ENCODE results near the gene EVI5.

EVI5 gene

DNA sequence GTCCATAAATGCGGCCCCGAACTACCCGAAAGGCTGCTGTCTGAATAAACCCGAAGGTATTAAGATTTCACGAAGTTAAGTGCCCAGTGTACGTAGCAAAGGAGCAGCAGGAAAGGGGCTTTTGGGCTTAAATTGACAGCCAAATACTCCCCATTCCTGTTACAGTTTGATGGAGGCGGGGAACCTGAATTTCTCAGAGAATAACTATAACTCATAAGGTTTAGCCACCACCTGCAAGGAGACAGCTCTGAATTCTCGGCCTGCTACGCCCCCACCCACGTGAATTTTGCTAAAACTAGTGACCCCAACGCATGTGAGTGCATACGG is 303.3 kb downstream of the EVI5 start:
- DNase-seq, result no peak

DNA sequence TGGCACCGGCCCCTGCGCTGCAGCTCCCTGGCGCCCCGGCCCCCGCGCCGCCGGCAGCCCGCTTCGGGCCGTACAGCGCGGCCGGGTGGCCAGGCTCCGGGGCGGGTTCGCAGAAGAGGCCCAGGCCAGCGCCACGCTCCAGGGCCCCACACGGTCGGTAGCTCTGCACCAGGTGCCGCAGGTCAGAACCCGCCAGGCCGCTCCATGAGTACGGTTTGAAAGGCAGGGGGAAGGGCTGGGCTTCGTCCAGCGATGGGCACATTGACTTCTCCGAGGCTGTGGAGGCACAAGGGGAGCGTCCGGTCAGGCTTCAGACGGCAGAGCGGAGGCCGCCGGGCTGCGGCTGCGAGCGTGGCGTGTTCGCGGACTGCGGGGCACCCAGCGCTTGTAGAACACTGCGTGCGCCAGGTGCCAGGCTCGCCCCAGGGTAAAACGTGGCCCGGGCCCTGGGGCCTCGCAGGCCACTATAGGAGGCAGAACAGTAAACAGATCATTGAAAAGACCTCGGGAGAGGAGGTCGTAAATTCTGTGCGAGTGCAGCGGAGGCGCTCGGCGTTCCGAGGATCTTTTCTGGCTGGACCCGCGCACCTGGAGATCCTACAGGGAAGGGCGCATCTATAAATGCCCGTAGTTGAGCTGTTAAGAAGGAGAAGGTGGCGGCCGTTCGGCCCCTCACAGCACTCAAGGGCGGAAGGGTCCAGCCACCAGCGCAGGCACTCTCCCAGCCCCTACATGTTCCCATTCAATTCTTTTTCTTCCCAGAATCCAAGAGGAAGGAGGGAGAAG is 303.9 kb downstream of the EVI5 start:
- no peak for DNase-seq

DNA sequence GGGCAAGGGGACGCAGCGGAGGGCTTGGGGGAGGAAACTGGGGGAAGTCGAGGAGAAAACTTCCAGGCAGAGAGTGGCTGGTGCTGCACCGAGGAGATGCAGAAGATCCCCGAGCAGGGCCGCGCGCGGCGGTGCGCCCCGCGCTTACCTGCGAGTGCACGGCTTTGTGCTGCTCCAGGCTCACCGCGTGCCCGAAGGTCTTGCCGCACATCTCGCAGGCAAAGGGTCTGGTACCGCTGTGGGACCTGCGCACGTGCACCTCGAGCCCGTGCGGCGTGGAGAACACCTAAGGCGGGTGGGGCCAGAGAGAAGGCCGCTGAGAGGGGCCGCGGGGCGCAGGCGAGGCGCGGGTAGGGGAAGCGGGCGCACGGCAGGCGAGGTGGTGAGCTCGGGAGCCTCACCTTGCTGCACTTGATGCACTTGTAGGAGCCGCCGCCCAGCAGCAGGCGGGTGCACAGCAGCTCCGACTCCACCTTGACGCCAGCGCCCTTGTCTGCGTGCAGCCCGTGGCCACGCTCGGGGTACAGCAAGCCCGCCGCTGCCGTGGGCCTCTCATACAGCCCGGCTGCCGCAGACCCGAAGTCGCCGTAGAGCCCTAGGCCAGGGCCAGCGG is 304.6 kb downstream of the EVI5 start:
- no peak for DNase-seq

DNA sequence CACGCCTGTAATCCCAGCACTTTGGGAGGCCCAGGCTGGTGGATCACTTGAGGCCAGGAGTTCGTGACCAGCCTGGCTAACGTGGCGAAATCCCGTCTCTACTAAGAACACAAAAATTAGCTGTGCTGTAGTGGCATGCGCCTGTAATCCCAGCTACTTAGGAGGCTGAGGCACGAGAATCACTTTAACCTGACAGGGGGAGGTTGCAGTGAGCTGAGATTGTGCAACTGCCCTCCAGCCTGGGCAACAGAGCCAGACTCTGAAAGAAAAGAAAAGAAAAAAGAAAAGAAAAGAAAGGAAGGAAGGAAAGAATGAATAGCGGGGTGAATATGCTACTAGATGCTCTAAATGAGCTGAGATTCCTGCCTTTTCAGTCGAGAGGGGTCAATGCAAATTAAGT is 305.3 kb downstream of the EVI5 start:
- DNase-seq, result no peak

DNA sequence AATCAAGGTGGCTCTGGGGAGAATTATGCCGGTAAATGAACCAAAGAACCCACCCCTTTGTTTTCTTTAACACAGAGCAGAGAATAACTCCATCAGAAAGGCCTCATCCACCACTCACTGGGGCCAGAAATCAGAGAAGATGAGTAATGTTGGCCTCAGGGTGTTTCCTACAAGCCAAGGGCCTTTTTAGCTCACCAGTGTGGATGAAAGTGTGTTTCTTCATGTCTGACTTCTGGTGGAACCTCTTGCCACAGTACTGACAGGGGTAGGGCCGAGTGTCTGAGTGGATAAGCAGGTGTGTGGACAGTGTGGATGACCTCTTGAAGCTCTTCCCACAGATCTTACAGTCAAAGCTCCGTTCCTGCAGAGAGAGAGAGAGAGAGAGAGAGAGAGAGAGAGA is 306.5 kb downstream of the EVI5 start:
- DNase-seq, result no peak

DNA sequence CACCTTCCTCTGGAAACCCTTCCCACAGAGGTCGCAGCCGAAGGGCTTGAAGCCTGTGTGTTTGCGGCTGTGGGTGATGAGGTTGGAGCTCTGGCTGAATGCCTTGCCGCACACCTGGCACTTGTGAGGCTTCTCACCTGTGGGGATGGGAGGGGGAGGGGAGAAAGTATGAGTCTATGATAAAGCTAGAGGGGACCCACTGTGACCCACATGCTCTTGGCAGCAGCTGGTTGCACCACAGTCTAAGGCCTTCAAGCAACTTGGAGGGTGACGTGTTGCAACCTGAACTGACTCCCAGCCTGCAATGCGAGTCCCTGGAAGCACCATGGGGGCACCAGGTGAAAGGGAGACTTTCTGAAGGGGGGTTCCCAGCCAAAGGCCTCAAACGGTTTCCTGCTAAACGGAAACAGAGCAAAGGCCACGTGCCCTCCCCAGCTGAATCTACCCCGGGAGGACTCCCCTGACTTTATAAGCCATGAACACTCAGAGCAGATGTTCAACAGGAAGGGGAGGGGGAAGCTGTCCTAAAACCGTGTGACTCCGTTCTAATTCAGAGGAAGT is 308.8 kb downstream of the EVI5 start:
- DNase-seq, result peak; percentile 15

DNA sequence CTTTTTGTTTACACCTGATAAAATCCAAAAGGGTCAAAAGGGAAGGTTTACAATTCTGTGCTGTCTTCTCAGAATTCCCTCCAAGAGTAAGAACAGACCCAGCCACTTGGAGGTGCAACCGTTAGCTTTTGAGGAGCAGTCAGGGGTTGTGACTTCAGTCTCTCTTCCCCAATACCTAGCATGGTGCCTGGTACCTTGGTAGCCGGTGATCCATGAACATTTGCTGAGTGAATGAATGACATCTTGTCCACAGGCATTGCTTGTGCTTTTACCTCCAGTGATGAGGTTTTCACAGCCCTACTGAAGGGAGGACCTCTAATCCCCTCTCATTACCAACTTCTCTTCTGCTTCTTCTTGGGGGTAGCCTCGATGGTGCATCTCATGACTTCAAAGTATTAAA is 309.9 kb downstream of the EVI5 start:
- DNase-seq, result no peak

DNA sequence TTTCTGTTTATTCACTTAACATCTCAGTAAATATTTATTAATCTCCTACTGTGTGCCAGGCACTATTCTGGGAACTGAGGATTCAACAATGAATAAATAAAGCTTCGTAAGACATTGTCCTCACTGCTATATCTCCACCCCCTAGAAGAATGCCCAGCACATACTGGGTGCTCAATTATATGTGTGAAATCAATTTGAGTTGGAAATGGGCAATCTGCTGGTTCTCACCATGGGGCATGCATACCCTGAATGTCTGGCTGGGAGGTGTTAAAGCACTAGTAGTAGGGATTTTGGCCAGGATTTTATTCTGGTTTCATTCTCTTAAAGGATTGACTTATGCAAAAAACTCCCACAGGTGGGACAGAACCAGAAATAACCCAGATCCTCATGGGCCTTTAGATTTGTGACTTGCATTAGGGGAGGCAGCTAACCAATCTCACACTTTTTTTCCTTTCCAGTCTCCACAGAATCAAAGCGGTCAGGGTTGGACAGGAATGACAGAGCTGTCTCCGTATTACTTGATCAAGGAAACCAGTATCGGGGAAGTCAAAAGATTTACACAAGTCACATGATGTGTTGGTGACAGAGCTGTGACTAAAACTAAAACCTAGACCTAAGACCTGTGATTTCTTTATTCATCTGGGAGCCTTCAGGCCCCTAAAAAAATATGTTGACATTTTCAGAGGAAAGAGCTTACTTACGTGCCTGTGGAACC is 311.0 kb downstream of the EVI5 start:
- DNase-seq, result peak; percentile 1

DNA sequence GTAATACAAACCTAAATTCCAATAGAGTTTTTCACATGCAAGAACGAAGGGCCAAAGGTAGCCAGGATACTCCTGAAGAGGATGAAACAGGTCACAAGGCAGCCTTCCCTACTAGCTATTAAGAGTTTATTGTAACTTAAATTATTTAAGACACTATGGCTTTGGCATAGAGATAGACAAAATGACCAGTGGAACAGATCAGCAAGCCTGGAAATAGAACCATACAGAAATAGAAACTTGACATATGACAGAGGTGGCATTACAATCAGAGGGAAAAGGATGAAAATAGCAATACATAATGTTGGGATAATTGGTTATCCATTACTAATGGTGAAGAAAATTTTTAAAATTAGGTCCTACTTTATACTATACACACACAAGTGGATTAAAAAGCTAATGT is 314.7 kb downstream of the EVI5 start:
- no peak for DNase-seq

DNA sequence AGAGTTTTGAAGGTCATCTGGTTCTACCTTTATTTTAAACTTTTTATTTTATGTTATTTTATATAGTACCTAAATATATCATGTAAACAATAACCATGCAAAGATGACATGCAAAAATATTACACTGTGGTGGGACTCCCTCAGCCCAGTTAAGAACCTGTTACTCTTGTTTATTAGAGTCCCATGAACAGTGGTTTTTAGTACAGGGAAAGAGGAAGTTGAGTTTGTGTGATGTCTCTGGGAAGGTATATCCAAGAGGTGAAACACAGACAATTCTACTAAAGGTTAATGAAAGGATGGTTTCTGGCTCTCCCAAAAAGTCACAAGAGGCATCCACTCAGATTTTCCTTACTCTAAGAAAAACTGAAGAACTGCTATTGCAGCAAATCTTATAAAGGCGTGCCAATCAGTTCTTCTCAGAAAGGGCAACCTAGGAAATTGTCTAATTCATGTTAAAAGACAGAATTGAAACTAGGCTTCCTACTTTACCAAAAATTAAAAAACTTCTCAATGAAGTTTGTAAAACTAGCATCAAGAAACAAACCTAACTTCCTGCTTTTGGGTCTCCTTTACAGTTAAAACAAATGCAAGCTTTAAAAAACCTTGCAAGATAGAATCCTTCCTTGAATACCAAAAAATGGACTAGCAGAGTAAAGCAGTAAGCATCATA is 318.1 kb downstream of the EVI5 start:
- no peak for DNase-seq

DNA sequence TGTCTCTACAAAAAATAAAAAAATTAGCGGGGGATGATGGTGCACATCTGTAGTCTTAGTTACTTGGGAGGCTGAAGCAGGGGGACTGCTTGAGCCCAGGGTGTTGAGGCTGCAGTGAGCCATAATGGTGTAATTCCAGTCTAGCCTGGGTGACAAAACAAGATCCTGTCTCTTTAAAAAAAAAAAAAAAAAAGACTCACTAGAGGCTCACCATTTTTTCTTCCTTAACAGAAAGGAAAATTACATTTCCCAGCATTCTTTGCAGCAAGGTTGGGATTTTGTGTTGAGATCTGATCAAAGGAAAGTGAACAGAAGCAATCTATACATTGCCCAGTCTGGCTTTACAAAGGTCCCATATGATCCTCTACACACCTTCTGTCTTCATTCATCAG is 319.7 kb downstream of the EVI5 start:
- DNase-seq, result no peak

DNA sequence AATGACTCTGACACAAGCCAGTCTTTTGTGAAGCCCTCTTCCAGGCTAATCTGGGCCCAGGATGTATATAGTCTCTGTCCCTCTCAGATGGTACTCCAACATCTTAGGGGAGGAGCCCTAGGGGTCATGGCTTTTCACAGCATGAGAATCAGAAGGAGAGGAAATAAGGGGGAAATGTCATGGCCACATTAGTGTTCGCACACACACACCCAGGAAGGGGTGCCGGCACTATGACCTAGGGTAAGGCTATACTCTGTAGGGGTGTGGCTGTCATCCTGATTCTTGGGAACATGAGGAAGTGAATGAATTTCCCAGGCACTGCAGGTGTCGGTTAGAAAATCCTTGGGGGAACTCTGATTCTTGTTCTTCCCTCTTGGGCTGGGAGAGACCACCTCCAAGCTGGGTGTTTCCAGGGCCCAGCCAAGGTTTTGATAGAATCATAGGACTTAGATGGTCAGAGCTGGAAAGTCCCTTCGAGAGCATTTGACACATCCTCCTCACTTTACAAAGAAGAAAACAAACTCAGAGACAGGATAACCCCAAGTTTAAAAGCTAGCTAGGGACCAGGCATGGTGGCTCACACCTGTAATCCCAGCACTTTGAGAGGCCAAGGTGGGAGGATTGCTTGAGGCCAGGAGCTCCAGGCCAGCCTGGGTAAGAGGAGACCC is 320.2 kb downstream of the EVI5 start:
- no peak for DNase-seq

DNA sequence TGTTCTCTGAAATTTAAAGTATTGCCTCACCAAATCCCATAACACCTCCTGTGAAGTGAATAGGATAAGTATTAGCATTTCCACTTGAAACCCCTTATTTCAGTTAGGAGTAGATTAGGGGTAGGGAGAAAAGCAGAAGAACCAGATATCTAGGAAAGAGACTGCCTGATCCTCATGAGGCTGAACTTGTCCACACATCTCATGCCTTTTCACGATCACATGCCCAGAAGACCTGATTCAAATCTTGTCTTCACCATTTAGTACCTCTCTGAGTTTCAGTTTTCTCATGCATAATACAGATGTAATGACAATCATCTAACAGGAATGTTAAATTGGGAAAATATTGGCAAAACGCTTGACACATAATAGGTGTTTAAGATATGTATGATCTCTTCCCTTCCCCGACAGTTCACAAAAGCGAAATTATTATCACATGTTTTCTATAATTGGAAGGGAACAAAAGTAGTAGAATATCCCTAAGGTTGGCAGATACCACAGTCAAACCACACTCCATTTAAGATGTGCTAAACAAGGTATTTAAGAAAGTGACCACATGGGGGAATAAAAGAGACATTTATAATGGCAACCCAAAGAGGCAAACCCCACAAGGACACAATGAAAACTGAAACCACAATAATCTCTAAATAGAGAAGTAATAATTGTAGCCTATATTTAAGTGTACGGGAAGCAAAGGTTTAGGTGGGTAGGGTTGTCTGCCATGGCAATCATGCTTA is 323.4 kb downstream of the EVI5 start:
- peak; percentile 1 for DNase-seq

DNA sequence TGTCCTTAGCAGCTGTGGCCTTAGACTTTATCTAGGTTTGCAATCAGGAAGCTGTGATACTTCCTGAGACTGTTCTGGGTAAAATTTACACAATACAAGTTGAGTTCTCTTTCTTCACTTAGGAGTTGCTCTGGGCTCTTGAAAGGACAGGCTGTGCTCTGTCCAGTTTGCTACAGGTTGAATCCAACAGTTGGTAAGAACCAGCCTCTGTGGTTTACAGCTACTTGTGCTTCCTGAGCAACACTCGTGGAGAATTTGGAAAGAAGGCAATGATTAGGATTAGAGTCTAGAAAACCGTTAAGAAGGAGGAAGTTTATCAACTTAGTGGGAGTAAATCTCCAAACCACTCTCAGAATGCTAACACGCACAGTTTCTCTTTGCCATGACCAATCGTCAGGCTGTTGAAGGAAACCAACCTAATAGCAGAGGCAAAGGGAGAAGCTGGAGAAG is 325.0 kb downstream of the EVI5 start:
- DNase-seq, result no peak
